Subcutaneous abdominal adipose tissue (tissue), 5 donors: ENCODE results near the gene HMCN1.
A peak's percentile ranks its signal among the peaks of the same experiment; 100 is the strongest.

Experiments
- H3K27ac ChIP-seq: one replicate; pipeline ENCODE4 v1.7.0; 2013; ENCODE audit warnings: low read depth, mild to moderate bottlenecking, inconsistent platforms, low read length, moderate library complexity
- H3K27me3 ChIP-seq, 5 donors: one replicate each; pipeline ENCODE4 v1.7.0; 2013; ENCODE audit warnings: low read length in 5 of 5, inconsistent platforms in 1 of 5; ENCODE audit not compliant: control insufficient read depth in 5 of 5, insufficient read depth in 4 of 5
- H3K36me3 ChIP-seq, 5 donors: one replicate each; pipeline ENCODE4 v1.7.0; 2013; ENCODE audit warnings: low read length in 5 of 5; ENCODE audit not compliant: control insufficient read depth in 5 of 5, insufficient read depth in 5 of 5
- H3K4me1 ChIP-seq, 5 donors: one replicate each; pipeline ENCODE4 v1.7.0; 2013; ENCODE audit warnings: low read length in 5 of 5, mild to moderate bottlenecking in 3 of 5, moderate library complexity in 1 of 5; ENCODE audit not compliant: control insufficient read depth in 5 of 5, insufficient read depth in 5 of 5
- H3K4me3 ChIP-seq, 5 donors: one replicate each; pipeline ENCODE4 v1.7.0; 2013; ENCODE audit warnings: low read length in 5 of 5, low read depth in 1 of 5
- H3K9ac ChIP-seq, 5 donors: one replicate each; pipeline ENCODE4 v1.7.0; 2013; ENCODE audit warnings: low read length in 5 of 5, mild to moderate bottlenecking in 4 of 5, moderate library complexity in 3 of 5
- H3K9me3 ChIP-seq, 5 donors: one replicate each; pipeline ENCODE4 v1.7.0; 2013; ENCODE audit warnings: low read length in 5 of 5; ENCODE audit not compliant: control insufficient read depth in 5 of 5
- donor health status: healthy.
- donor health status: healthy.
- donor health status: healthy.
- donor health status: healthy.
- donor health status: healthy.

HMCN1 gene

GRCh38 chr1:185974367-185975170 lies 240.4 kb downstream of the HMCN1 start:
- peaks cover 0 to 16% (median 0%) of the 10 kb centered on the region in 5 donors for H3K4me1 ChIP-seq
- H3K4me3 ChIP-seq = no peak overlapping the region
- H3K9ac ChIP-seq = no peak overlapping the region
- H3K27me3 ChIP-seq = no peaks in the 10 kb centered on the region
- H3K9me3 ChIP-seq = no peaks in the 10 kb centered on the region
- H3K36me3 ChIP-seq = peaks cover 0 to 2% (median 0%) of the 10 kb centered on the region in 5 donors
- H3K27ac ChIP-seq = no peak overlapping the region

GRCh38 chr1:185980891-185981290 lies 246.7 kb downstream of the HMCN1 start:
- Histone ChIP-seq H3K4me1 (peaks cover 0 to 17% (median 0%) of the 10 kb centered on the region in 5 donors), H3K36me3 (peaks cover 0 to 4% (median 0%) of the 10 kb centered on the region in 5 donors), H3K9ac (no peak overlapping the region), H3K4me3 (no peak overlapping the region), H3K27me3 (no peaks in the 10 kb centered on the region), H3K9me3 (no peaks in the 10 kb centered on the region), H3K27ac (no peak overlapping the region)

GRCh38 chr1:185984113-185984836 lies 250.1 kb downstream of the HMCN1 start:
- no peak overlapping the region for H3K4me3 ChIP-seq
- H3K36me3 ChIP-seq = peaks cover 0 to 4% (median 0%) of the 10 kb centered on the region in 5 donors

GRCh38 chr1:185987611-185988321 lies 253.6 kb downstream of the HMCN1 start:
- H3K36me3 ChIP-seq = no peaks in the 10 kb centered on the region
- H3K27ac ChIP-seq = no peak overlapping the region
- no peaks in the 10 kb centered on the region for H3K9me3 ChIP-seq
- H3K27me3 ChIP-seq = no peaks in the 10 kb centered on the region
- H3K9ac ChIP-seq = no peak overlapping the region
- peaks cover 0 to 17% (median 0%) of the 10 kb centered on the region in 5 donors for H3K4me1 ChIP-seq
- no peak overlapping the region for H3K4me3 ChIP-seq

More at GRCh38 chr1:185984113-185984836, 250.1 kb downstream of the HMCN1 start:
- H3K4me1 ChIP-seq = peaks cover 0 to 17% (median 0%) of the 10 kb centered on the region in 5 donors
- H3K9me3 ChIP-seq = no peaks in the 10 kb centered on the region
- H3K9ac ChIP-seq = no peak overlapping the region
- peak overlapping the region; percentile 15 for H3K27ac ChIP-seq
- no peaks in the 10 kb centered on the region for H3K27me3 ChIP-seq

- H3K27me3 ChIP-seq = no peaks in the 10 kb centered on the region
- peaks cover 0 to 7% (median 0%) of the 10 kb centered on the region in 5 donors for H3K4me1 ChIP-seq
- H3K27ac ChIP-seq = no peak overlapping the region
- no peak overlapping the region for H3K4me3 ChIP-seq
- no peaks in the 10 kb centered on the region for H3K9me3 ChIP-seq
- no peaks in the 10 kb centered on the region for H3K36me3 ChIP-seq
- no peak overlapping the region for H3K9ac ChIP-seq
These were observed 256.4 kb downstream of the HMCN1 start for GRCh38 chr1:185990565-185990964.

GRCh38 chr1:185991266-185991665 lies 257.1 kb downstream of the HMCN1 start:
- Histone ChIP-seq H3K4me1 (peaks cover 0 to 6% (median 0%) of the 10 kb centered on the region in 5 donors), H3K4me3 (no peak overlapping the region), H3K9me3 (no peaks in the 10 kb centered on the region), H3K9ac (no peak overlapping the region), H3K27me3 (no peaks in the 10 kb centered on the region), H3K27ac (no peak overlapping the region), H3K36me3 (no peaks in the 10 kb centered on the region)

- no peak overlapping the region for H3K27ac ChIP-seq
- H3K4me1 ChIP-seq = peaks cover 0 to 9% (median 0%) of the 10 kb centered on the region in 5 donors
- no peaks in the 10 kb centered on the region for H3K27me3 ChIP-seq
- no peaks in the 10 kb centered on the region for H3K36me3 ChIP-seq
- H3K4me3 ChIP-seq = no peak overlapping the region
- no peak overlapping the region for H3K9ac ChIP-seq
- H3K9me3 ChIP-seq = no peaks in the 10 kb centered on the region
These were observed 262.0 kb downstream of the HMCN1 start for GRCh38 chr1:185996211-185996610.

GRCh38 chr1:185998391-185998790 lies 264.2 kb downstream of the HMCN1 start:
- Histone ChIP-seq H3K9me3 (no peaks in the 10 kb centered on the region), H3K36me3 (peaks cover 0 to 2% (median 0%) of the 10 kb centered on the region in 5 donors), H3K27ac (no peak overlapping the region), H3K4me3 (no peak overlapping the region), H3K4me1 (peaks cover 0 to 9% (median 0%) of the 10 kb centered on the region in 5 donors), H3K27me3 (no peaks in the 10 kb centered on the region), H3K9ac (no peak overlapping the region)

GRCh38 chr1:186002406-186002805 lies 268.2 kb downstream of the HMCN1 start:
- H3K4me3 ChIP-seq = no peak overlapping the region
- no peaks in the 10 kb centered on the region for H3K27me3 ChIP-seq
- peaks cover 0 to 2% (median 0%) of the 10 kb centered on the region in 5 donors for H3K36me3 ChIP-seq
- H3K27ac ChIP-seq = no peak overlapping the region
- H3K9ac ChIP-seq = no peak overlapping the region
- H3K9me3 ChIP-seq = no peaks in the 10 kb centered on the region
- peaks cover 0 to 4% (median 0%) of the 10 kb centered on the region in 5 donors for H3K4me1 ChIP-seq
